ENCODE data around the gene CMTM1. TPM values are rescaled to one million over a fixed set of nuclear protein-coding genes. Genes with fewer than 3 reads are reported as not detected.

The CMTM1 gene
- total and polyA plus RNA-seq, 2 experiments from 2014 or later = 1.4 to 1.8 TPM

DNA sequence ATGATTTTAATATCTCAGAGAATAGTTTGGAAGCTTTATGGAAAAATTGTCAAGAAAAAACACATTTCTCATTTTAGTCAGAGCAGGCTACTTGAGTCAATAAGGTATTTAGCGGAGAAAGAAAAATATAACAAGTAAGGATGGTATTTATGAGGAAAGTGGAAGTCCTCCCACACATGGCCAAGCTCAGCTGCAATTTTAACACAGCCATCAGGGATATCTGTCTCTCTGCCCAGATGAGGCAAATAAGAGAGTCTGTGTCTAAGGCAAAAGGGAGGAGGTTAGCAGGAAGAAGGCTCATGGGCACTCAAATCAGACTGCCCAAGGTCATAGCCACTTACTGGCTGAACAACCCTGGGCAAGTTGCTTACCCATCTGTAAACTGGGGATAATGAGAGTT lies 7.8 kb downstream of the CMTM1 start:
- H3K4me2 ChIP-seq = no peak overlapping the region

DNA sequence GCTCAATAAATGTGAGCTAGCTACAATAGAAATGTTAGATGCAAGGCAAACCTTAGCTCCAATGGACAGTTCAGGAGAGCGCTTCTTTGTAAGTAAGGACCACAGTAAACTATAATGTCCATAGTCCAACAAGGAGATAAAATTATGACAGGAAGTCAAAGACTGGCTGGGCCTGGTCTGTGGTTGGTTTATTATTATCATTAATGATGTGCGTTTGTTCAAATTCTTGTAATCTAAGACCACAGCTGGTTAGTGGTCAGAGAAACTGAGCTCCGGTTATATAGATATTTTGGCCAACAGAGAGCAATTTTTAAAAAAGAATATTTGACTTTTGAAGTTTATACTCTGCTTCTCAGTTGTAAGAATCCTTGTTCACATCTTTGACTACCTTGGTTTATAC lies 8.3 kb downstream of the CMTM1 start:
- WGBS (ENCODE audit: low lambda C conversion rate, missing lambda C conversion rate) = 87% methylated on average over 3 of the region's 3 CpGs
- H3K27me3 ChIP-seq = peaks cover 22% of the 10 kb centered on the region
- no peak for DNase-seq (ENCODE audit: low spot score)
- no peak overlapping the region for H3K4me3 ChIP-seq
- H3K27ac ChIP-seq = no peak overlapping the region
- peaks cover 5% of the 10 kb centered on the region for H3K4me1 ChIP-seq (ENCODE audit: insufficient read depth)
- H3K79me2 ChIP-seq = no peaks in the 10 kb centered on the region
- H2AFZ ChIP-seq = no peak overlapping the region
- H3K36me3 ChIP-seq (replicated peaks; ENCODE audit: insufficient read depth, low read depth) = no peaks in the 10 kb centered on the region
- no peaks in the 10 kb centered on the region for H3K9me3 ChIP-seq (ENCODE audit: low read depth)
- no peaks in the 10 kb centered on the region for H3K9me2 ChIP-seq (replicated peaks; ENCODE audit: insufficient read depth)
- no peak overlapping the region for H3K4me2 ChIP-seq
- H4K20me1 ChIP-seq (ENCODE audit: insufficient read depth, poor library complexity, severe bottlenecking) = no peaks in the 10 kb centered on the region
- TF ChIP-seq EZH2 (IDR thresholded peaks at IDR 0.05; ENCODE audit: borderline replicate concordance) (no peak), EZH2phosphoT487 (IDR thresholded peaks at IDR 0.05; ENCODE audit: low read depth, severe bottlenecking, unreplicated experiment) (no peak)
- TF ChIP-seq, protein P1, sequence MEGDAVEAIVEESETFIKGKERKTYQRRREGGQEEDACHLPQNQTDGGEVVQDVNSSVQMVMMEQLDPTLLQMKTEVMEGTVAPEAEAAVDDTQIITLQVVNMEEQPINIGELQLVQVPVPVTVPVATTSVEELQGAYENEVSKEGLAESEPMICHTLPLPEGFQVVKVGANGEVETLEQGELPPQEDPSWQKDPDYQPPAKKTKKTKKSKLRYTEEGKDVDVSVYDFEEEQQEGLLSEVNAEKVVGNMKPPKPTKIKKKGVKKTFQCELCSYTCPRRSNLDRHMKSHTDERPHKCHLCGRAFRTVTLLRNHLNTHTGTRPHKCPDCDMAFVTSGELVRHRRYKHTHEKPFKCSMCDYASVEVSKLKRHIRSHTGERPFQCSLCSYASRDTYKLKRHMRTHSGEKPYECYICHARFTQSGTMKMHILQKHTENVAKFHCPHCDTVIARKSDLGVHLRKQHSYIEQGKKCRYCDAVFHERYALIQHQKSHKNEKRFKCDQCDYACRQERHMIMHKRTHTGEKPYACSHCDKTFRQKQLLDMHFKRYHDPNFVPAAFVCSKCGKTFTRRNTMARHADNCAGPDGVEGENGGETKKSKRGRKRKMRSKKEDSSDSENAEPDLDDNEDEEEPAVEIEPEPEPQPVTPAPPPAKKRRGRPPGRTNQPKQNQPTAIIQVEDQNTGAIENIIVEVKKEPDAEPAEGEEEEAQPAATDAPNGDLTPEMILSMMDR (IDR thresholded peaks at IDR 0.05; ENCODE audit: poor library complexity) = no peak

More for the DNA sequence above, 7.8 kb downstream of the CMTM1 start:
- no peak overlapping the region for H2AFZ ChIP-seq
- peaks cover 7% of the 10 kb centered on the region for H3K4me1 ChIP-seq (ENCODE audit: insufficient read depth)
- no peaks in the 10 kb centered on the region for H3K79me2 ChIP-seq
- no peak for DNase-seq (ENCODE audit: low spot score)
- peaks cover 17% of the 10 kb centered on the region for H3K27me3 ChIP-seq
- no peak overlapping the region for H3K27ac ChIP-seq
- H3K36me3 ChIP-seq (replicated peaks; ENCODE audit: insufficient read depth, low read depth) = no peaks in the 10 kb centered on the region
- TF ChIP-seq EZH2 (IDR thresholded peaks at IDR 0.05; ENCODE audit: borderline replicate concordance) (no peak), EZH2phosphoT487 (IDR thresholded peaks at IDR 0.05; ENCODE audit: low read depth, severe bottlenecking, unreplicated experiment) (no peak)
- TF ChIP-seq, protein P1 (IDR thresholded peaks at IDR 0.05; ENCODE audit: poor library complexity) = no peak
- no peak overlapping the region for H3K4me3 ChIP-seq
- 100% methylated on average over 1 of the region's 1 CpG for WGBS (ENCODE audit: low lambda C conversion rate, missing lambda C conversion rate)
- no peaks in the 10 kb centered on the region for H3K9me3 ChIP-seq (ENCODE audit: low read depth)
- H4K20me1 ChIP-seq (ENCODE audit: insufficient read depth, poor library complexity, severe bottlenecking) = no peaks in the 10 kb centered on the region
- H3K9me2 ChIP-seq (replicated peaks; ENCODE audit: insufficient read depth) = no peaks in the 10 kb centered on the region

DNA sequence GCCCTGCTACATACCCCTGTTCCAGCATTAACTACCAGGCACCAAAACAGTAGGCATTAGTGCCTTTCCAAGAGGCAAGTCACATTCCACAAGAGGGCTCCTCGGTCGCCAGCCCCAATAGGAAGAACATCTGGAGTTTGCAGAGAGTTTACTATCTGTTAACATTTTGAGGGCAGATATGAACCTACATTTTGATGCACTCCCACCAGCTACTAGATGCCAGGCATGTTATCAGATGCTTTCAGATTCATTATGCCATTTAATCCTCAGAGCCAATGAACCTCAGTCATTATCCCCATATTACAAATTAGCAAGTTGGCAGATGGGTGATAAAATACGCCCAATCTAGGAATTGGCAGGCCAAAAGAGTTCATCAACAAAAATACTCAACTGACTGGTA lies 8.8 kb downstream of the CMTM1 start:
- DNase-seq (ENCODE audit: low spot score) = no peak
- no peak overlapping the region for H3K4me3 ChIP-seq
- H2AFZ ChIP-seq = no peak overlapping the region
- peaks cover 23% of the 10 kb centered on the region for H3K27me3 ChIP-seq
- TF ChIP-seq, protein P1 (IDR thresholded peaks at IDR 0.05; ENCODE audit: poor library complexity) = no peak
- TF ChIP-seq EZH2phosphoT487 (IDR thresholded peaks at IDR 0.05; ENCODE audit: low read depth, severe bottlenecking, unreplicated experiment) (no peak), EZH2 (IDR thresholded peaks at IDR 0.05; ENCODE audit: borderline replicate concordance) (no peak)
- H3K9me2 ChIP-seq (replicated peaks; ENCODE audit: insufficient read depth) = no peaks in the 10 kb centered on the region
- no peaks in the 10 kb centered on the region for H3K9me3 ChIP-seq (ENCODE audit: low read depth)
- H3K79me2 ChIP-seq = no peaks in the 10 kb centered on the region
- 88% methylated on average over 3 of the region's 3 CpGs for WGBS (ENCODE audit: low lambda C conversion rate, missing lambda C conversion rate)
- no peak overlapping the region for H3K27ac ChIP-seq
- H4K20me1 ChIP-seq (ENCODE audit: insufficient read depth, poor library complexity, severe bottlenecking) = no peaks in the 10 kb centered on the region
- no peak overlapping the region for H3K4me2 ChIP-seq
- H3K4me1 ChIP-seq (ENCODE audit: insufficient read depth) = peaks cover 1% of the 10 kb centered on the region
- no peaks in the 10 kb centered on the region for H3K36me3 ChIP-seq (replicated peaks; ENCODE audit: insufficient read depth, low read depth)

DNA sequence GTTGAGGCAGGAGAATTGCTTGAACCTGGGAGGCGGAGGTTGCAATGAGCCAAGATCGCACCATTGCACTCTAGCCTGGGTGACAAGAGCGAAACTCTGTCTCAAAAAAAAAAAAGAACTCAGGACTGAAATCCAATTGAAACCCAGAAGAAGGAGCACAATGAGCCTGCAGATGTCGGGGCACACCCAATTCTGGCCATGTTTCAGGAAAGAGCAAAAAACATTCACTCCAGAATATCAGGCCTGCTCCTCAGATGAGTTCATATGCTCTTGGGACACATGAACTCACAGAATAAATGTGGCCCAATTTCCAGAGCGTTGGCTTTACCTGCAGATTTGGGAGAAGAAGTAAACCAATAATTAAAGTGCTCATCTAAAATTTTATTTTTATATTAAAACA lies 10.1 kb downstream of the CMTM1 start:
- Histone ChIP-seq H3K4me3 (no peak overlapping the region), H3K4me1 (ENCODE audit: insufficient read depth) (no peaks in the 10 kb centered on the region), H4K20me1 (ENCODE audit: insufficient read depth, poor library complexity, severe bottlenecking) (no peaks in the 10 kb centered on the region), H3K27me3 (peaks cover 23% of the 10 kb centered on the region), H2AFZ (no peak overlapping the region), H3K79me2 (no peaks in the 10 kb centered on the region), H3K9me3 (ENCODE audit: low read depth) (no peaks in the 10 kb centered on the region), H3K36me3 (replicated peaks; ENCODE audit: insufficient read depth, low read depth) (no peaks in the 10 kb centered on the region), H3K27ac (no peak overlapping the region), H3K9me2 (replicated peaks; ENCODE audit: insufficient read depth) (no peaks in the 10 kb centered on the region), H3K4me2 (no peak overlapping the region)
- no peak for DNase-seq (ENCODE audit: low spot score)
- TF ChIP-seq, protein P1 (IDR thresholded peaks at IDR 0.05; ENCODE audit: poor library complexity) = no peak
- TF ChIP-seq EZH2phosphoT487 (IDR thresholded peaks at IDR 0.05; ENCODE audit: low read depth, severe bottlenecking, unreplicated experiment) = no peak
- TF ChIP-seq EZH2 (IDR thresholded peaks at IDR 0.05; ENCODE audit: borderline replicate concordance) = no peak
- 95% methylated on average over 5 of the region's 5 CpGs for whole genome bisulfite sequencing (ENCODE audit: low lambda C conversion rate, missing lambda C conversion rate)

All from hepatocyte (in vitro differentiated cells).